H1 (cell line): ENCODE measurements around the gene CLCN3. TPM values are rescaled to one million over a fixed set of nuclear protein-coding genes. Genes with fewer than 3 reads are reported as not detected.

Experiments
- HDAC6 ChIP-seq: IDR thresholded peaks from one replicate; pipeline ENCODE4 v1.7.1; 2012; ENCODE audit warnings: low read depth, mild to moderate bottlenecking, inconsistent platforms, low read length, moderate library complexity
- ZNF274 ChIP-seq: IDR thresholded peaks from 2 replicates; pipeline ENCODE4 v1.7.0; 2012; ENCODE audit warnings: low read length, borderline replicate concordance; ENCODE audit errors: extremely low read depth
- polyA plus RNA-seq, 7 experiments: library from polyadenylated mRNA; depleted of rRNA in 3 of 7; stranded (reverse) in 5 of 7; unstranded in 2 of 7; fragments of >200 nt in 5 of 7; fragments of 200-250 nt in 2 of 7; gene quantifications; 1 replicate in 5 of 7; 2 replicates in 1 of 7; 4 replicates in 1 of 7; pipeline versions ENCODE4 v1.2.1 to v1.2.3, GENCODE V29; 2011 to 2013; ENCODE audit warnings: missing spikeins in 2 of 7, mixed read lengths in 2 of 7
- total RNA-seq: library from RNA; stranded (reverse); fragmentation: NEBNext Ultra II Directional; extraction: Animal tissue kit (Norgen Biotek cat#: 25700); gene quantifications from 2 replicates; pipeline ENCODE4 v1.2.1, GENCODE V29; 2021
- TF ChIP-seq, protein P1 (sequence below): fragments of 300-600 bp; sonication (generic); IDR thresholded peaks from 2 replicates; pipeline ENCODE4 v1.7.1; 2012; ENCODE audit warnings: low read length, moderate library complexity, mild to moderate bottlenecking, inconsistent platforms; ENCODE audit not compliant: insufficient replicate concordance

CLCN3 gene
- total and polyA plus RNA-seq, 2 of the 8 experiments (the other 6 are each of a cell fraction or from before 2014, with no cell fraction given): 8.8 to 32.8 TPM

DNA sequence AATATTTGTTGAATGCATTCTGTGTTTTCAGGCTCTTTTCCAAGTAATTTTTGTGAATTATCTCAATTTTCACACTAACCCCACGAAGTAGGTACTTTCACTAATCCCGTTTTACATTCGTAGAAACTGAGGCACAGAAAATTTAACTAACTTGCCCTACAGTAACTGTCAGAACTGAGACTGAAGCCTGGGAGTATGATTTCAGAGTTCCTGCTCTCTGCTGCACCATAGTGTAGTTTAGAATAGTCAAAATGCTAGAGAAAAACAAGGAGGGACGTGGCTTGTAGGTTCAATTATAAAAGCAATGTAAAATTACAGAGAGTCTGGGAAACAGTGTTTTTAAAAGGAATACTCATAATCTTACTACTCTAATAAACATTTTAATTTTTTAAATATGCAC lies 2.2 kb downstream of the CLCN3 start (continued):
- TF ChIP-seq, protein P1, sequence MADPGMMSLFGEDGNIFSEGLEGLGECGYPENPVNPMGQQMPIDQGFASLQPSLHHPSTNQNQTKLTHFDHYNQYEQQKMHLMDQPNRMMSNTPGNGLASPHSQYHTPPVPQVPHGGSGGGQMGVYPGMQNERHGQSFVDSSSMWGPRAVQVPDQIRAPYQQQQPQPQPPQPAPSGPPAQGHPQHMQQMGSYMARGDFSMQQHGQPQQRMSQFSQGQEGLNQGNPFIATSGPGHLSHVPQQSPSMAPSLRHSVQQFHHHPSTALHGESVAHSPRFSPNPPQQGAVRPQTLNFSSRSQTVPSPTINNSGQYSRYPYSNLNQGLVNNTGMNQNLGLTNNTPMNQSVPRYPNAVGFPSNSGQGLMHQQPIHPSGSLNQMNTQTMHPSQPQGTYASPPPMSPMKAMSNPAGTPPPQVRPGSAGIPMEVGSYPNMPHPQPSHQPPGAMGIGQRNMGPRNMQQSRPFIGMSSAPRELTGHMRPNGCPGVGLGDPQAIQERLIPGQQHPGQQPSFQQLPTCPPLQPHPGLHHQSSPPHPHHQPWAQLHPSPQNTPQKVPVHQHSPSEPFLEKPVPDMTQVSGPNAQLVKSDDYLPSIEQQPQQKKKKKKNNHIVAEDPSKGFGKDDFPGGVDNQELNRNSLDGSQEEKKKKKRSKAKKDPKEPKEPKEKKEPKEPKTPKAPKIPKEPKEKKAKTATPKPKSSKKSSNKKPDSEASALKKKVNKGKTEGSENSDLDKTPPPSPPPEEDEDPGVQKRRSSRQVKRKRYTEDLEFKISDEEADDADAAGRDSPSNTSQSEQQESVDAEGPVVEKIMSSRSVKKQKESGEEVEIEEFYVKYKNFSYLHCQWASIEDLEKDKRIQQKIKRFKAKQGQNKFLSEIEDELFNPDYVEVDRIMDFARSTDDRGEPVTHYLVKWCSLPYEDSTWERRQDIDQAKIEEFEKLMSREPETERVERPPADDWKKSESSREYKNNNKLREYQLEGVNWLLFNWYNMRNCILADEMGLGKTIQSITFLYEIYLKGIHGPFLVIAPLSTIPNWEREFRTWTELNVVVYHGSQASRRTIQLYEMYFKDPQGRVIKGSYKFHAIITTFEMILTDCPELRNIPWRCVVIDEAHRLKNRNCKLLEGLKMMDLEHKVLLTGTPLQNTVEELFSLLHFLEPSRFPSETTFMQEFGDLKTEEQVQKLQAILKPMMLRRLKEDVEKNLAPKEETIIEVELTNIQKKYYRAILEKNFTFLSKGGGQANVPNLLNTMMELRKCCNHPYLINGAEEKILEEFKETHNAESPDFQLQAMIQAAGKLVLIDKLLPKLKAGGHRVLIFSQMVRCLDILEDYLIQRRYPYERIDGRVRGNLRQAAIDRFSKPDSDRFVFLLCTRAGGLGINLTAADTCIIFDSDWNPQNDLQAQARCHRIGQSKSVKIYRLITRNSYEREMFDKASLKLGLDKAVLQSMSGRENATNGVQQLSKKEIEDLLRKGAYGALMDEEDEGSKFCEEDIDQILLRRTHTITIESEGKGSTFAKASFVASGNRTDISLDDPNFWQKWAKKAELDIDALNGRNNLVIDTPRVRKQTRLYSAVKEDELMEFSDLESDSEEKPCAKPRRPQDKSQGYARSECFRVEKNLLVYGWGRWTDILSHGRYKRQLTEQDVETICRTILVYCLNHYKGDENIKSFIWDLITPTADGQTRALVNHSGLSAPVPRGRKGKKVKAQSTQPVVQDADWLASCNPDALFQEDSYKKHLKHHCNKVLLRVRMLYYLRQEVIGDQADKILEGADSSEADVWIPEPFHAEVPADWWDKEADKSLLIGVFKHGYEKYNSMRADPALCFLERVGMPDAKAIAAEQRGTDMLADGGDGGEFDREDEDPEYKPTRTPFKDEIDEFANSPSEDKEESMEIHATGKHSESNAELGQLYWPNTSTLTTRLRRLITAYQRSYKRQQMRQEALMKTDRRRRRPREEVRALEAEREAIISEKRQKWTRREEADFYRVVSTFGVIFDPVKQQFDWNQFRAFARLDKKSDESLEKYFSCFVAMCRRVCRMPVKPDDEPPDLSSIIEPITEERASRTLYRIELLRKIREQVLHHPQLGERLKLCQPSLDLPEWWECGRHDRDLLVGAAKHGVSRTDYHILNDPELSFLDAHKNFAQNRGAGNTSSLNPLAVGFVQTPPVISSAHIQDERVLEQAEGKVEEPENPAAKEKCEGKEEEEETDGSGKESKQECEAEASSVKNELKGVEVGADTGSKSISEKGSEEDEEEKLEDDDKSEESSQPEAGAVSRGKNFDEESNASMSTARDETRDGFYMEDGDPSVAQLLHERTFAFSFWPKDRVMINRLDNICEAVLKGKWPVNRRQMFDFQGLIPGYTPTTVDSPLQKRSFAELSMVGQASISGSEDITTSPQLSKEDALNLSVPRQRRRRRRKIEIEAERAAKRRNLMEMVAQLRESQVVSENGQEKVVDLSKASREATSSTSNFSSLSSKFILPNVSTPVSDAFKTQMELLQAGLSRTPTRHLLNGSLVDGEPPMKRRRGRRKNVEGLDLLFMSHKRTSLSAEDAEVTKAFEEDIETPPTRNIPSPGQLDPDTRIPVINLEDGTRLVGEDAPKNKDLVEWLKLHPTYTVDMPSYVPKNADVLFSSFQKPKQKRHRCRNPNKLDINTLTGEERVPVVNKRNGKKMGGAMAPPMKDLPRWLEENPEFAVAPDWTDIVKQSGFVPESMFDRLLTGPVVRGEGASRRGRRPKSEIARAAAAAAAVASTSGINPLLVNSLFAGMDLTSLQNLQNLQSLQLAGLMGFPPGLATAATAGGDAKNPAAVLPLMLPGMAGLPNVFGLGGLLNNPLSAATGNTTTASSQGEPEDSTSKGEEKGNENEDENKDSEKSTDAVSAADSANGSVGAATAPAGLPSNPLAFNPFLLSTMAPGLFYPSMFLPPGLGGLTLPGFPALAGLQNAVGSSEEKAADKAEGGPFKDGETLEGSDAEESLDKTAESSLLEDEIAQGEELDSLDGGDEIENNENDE: no peak
- TF ChIP-seq ZNF274: no peak
- no peak for TF ChIP-seq HDAC6
